Left ventricle myocardium superior (tissue), 1 donor: ENCODE measurements around the gene CHGA. TPM values are rescaled to one million over a fixed set of nuclear protein-coding genes. Genes with fewer than 3 reads are reported as not detected.

Experiments
- ATAC-seq: fragments of 200-7000 bp; cut with Tn5 transposase; one replicate; pipeline ENCODE4 v1.9.1; 2020; ENCODE audit warnings: mild to moderate bottlenecking, moderate library complexity
- DNase-seq: peaks from one replicate; pipeline ENCODE4 v3.0.0-alpha.2; 2020
- intact Hi-C: fragments of 100-400 bp; cut with micrococcal nuclease; formaldehyde crosslinking; loops from one replicate; pipeline ENCODE4 v1.11.0; 2022
- total RNA-seq: library from RNA; stranded (reverse); fragmentation: NEBNext Ultra II Directional; extraction: Animal tissue kit (Norgen Biotek cat#: 25700); gene quantifications from one replicate; pipeline ENCODE4 v1.2.1, GENCODE V29; 2021
- donor health status: DM: no; HTN: yes; CAD: no; lungs with severe emphysema.

Gene CHGA
- total RNA-seq, 1 donor from 2014 or later: not detected

DNA sequence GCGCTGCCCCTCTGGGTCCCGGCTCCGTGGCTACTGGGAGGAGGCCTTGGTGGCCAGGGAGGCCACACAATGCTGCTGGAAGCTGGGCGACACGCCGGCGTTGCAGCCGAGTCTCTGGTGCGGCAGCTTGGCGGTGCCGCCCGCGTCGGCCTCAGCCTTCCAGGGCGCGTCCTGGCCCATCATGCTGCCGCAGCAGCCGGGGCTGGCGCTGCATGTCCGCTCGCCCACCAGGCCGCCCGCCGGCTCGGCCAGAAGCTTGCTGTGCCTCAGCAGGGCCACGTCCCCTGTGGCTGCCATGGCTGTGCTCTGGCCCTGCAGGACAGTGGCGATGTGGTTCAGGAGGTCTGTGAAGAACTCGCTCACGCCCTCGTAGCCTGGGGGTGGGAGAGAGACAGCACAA is 18.6 kb downstream of the CHGA start:
- DNase-seq: no peak

DNA sequence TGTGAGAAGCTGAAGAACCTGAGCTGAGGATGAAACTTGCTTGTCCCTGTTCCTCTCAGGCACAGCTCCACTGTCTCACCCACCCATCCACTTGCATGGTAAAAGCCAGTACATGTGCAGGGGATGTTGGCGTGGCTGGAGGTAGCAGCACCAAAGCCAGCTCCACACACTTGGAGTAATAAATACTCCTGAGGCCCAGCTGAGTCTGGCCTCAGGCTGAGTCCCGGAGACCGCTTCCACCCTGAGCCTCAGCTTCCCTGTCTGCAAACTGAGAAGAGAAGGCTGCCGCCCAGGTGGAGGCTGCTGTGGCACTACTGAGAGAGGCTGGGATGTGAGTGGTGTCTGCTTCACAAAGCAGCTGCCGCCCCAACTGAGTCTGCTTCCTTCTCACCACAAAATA is 19.2 kb downstream of the CHGA start:
- ATAC-seq: no peak
- DNase-seq: no peak
- intact Hi-C loops: no loop called here

More for the DNA sequence above, 18.6 kb downstream of the CHGA start:
- ATAC-seq: no peak
- intact Hi-C loops: no loop called here

- DNase-seq: no peak
These were observed 19.6 kb downstream of the CHGA start for GRCh38 chr14:92942576-92942975.

GRCh38 chr14:92942976-92943710 is 20.2 kb downstream of the CHGA start:
- no peak for ATAC-seq
- intact Hi-C loops: no loop called here
- no peak for DNase-seq

More at GRCh38 chr14:92942576-92942975, 19.6 kb downstream of the CHGA start:
- intact Hi-C loops: no loop called here
- no peak for ATAC-seq

DNA sequence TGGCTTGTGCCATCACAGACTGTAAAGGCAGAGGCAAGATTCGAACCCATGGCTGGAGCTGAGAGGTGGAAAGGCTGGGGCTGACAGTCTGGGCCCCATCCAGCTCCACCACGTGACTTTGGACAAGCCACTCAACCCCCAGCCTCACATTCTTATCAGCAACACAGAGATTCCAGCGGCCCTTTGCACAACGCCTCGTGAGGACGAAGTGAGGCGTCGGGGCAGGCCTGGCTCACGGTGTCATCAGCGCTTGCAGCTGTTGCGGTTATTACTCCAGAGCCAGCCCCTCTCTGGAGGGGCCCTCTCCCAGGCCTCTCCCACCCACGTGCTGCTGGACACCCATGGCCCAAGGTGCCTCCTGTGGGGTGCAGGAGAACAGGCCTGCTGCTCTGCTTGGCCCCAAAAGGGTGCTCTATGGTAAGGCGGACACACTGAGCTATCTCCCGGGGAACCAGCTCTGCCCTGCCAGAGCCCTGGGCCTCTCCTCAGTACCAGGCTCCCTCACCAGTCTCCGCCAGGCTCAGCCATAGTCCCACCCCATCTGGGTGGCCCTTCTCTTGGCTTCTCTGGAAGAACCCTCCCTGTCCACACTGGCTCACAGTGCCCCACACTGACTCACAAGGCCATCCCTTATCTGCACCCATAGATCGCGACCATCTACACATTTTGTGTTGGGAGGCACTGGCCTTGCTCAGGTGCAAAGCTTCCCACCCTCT is 21.1 kb downstream of the CHGA start:
- DNase-seq (no peak), ATAC-seq (no peak)
- intact Hi-C loops: no loop called here

GRCh38 chr14:92944976-92945375 is 22.0 kb downstream of the CHGA start:
- intact Hi-C loops: no loop called here
- DNase-seq (no peak), ATAC-seq (no peak)

DNA sequence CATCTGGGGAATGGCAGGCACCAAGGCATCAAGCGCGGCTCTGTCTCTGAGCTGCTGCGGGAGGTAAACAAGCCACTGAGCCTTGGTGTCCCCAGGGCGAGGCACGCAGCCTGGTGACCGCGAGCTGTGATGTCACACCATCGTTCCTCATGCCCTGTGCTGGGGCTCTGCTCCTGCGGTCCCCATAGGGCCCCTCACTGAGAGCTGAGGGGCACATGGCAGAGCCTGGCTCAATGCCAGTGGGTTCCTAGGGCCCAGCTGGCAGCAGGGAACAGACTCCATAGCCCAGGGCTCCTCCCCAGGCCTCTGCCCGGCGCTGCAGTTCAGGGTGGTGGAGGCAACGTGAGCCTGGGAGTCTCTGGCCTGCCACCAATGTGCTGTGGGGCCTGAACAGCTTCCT is 22.6 kb downstream of the CHGA start:
- ATAC-seq (no peak), DNase-seq (no peak)
- intact Hi-C loops: no loop called here

DNA sequence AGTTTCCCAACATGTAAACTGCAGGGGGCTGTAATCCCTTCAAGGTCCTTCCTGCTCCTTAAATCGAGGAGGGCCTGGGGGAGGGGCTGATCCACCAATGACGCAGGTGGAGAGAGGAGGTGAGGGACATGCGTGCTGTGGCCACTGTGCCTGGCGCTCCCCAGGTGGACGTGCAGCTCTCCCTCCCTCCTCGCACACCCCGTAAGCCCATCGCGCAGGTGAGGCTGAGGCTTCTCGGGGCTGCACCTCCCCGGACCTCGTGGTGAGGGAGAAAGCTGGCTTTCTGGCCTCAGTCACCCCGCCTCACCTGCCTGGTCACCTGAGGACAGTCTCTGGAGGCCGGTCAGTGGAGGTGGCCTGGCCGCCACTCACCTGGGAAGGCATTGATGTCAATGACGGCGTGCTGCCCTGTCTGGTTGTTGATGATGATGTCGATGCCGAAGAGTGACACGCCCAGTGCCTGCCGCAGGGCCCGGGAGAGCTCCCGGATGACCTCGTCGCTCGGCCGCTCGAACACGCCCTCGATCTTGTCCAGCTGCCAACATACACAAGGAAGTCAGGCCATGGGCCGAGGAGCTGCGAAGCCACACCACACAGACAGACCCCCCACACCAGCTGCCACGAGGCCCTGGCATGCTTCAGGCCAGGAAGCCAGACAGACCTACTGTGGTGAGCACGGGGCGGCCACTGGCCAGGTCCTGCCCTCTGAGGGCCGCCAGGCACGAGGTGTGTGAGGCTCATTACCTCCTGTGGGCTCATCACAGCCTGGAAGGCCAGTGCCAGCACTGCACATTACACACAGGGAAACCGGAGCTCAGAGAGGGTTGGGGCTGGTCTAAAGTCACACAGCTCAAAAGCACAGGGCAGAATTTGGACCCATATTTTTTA is 23.3 kb downstream of the CHGA start:
- DNase-seq: peak; percentile 69
- ATAC-seq: peak; percentile 26
- intact Hi-C loops: no loop called here

GRCh38 chr14:92946847-92947545 is 24.0 kb downstream of the CHGA start:
- intact Hi-C loops: no loop called here
- DNase-seq (no peak), ATAC-seq (no peak)

GRCh38 chr14:92948647-92949046 is 25.7 kb downstream of the CHGA start:
- DNase-seq (no peak), ATAC-seq (no peak)
- intact Hi-C loops: no loop called here

DNA sequence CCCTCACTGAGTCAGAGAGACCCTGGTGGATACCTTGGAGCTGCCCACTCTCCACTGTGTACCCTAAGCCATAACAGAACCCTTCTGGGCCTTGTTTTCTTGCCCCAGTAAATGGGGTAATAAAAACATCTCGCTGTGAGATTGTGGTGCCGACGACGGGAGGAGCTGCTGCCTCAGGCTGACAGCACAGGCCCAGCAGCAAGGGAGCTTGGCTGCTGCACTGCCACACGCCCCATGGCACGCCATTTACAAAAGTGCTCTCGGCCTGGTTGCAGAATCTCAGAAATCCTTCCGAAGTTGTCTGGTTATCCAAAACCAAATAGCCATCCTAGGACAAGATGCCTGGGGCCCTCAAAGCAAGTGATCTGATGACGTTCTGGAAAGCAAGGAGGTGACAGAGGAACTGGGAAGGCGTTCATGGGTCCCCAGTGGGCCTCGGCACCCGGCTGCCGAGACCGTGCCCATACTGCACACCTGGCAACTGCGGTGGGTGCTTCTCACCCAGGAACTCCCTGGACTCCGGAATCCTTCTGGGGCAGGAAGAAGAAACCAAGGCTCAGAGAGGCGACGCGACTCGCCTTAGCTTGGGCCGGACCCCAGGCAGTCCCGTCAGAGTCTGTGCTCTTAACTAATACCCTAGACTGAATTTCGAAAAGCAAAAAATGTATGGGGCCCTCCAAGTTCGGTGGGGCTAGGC is 26.7 kb downstream of the CHGA start:
- no peak for DNase-seq
- intact Hi-C loops: no loop called here

DNA sequence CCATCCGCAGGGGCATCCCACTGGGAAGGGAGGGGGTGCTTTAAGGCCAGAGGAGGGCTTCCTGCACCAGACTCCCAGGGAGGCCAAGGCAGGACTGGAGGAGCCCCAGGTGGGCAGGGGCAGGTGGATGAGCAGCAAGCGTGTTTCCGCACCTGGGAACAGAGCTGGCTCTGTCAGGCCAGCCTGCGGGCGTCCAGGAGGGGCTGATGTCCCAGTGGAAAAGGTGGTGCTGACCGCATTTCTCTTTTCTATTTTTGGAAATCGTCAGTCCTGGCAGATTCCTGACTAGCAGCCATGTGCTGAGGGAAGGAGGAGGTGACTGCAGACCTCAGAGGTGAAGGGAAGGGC is 27.2 kb downstream of the CHGA start:
- DNase-seq (peak; percentile 64), ATAC-seq (peak; percentile 58)
- intact Hi-C loops: no loop called here

More for the DNA sequence above, 26.7 kb downstream of the CHGA start:
- no peak for ATAC-seq

GRCh38 chr14:92950773-92951172 is 27.8 kb downstream of the CHGA start:
- DNase-seq (no peak), ATAC-seq (no peak)
- intact Hi-C loops: no loop called here

DNA sequence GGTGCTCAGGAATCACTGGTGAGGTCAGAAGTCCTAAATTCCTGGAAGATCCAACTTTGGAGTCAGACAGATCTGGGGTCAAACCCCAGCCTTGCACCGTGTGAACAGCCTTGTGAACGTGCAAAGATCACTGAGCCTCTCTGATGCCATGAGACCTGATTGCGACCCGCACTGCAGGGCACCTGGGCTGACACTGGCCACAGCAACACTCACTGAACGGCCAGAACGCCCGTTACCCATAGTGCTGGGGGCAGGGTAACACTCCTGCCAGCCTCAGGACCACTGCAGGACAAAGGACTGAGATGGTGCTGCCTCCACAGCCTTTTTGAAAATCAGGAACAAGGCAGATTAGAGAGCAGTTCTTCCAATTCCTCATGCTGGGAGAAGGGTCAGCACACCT is 28.3 kb downstream of the CHGA start:
- intact Hi-C loops: no loop called here
- DNase-seq: no peak
- no peak for ATAC-seq

GRCh38 chr14:92951912-92952471 is 29.0 kb downstream of the CHGA start:
- ATAC-seq: peak; percentile 78
- intact Hi-C loops: loop anchor here (2.0 kb wide), 1 partner anchor 187 kb away; no protein-coding TSS in a partner anchor
- peak; percentile 91 for DNase-seq

DNA sequence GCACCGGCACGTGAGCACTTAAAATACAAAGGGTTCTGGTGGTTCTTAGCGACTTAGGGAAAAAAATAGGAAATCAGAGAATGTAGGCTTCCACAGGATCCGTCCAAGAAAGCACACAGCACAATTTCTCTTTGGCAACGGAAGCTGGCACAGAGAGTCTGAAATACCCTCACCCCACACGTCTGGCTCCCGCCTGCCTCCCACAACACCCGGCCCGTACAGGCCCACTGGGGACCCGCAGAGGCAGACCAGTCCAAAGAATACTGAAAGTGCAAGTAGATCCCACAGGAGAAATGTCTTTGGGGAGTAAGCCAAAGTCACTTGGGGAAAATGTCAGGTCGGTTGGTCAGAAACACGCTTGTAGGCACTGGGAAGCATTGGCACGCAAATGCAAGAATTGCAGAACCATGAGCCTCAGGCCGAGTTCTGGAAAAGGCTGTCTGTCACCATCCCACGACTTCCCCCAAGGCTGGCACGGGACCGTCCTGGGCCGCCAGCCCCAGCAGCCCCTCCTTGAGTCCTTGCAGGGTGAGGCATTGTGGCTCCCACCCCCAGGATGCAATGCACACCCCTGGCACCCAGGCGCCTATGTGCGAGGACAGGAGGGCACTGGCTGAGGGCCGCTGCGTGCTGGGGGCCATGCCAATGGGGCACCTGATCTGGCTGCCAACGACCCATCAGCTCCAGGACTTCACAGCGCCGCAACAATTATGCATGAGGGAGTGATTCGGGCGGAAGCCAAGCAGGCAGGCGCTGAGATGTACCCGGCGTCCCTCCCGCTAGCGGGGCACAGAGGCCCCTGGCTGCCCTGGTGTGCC is 29.7 kb downstream of the CHGA start:
- intact Hi-C loops: loop anchor here (2.0 kb wide), 1 partner anchor 186 kb away; no protein-coding TSS in a partner anchor
- ATAC-seq (peak; percentile 64), DNase-seq (peak; percentile 87)

- no peak for DNase-seq
- intact Hi-C loops: loop anchor here (2.0 kb wide), 1 partner anchor 185 kb away; no protein-coding TSS in a partner anchor
These were observed 30.6 kb downstream of the CHGA start for GRCh38 chr14:92953526-92953925.

More at GRCh38 chr14:92953526-92953925, 30.6 kb downstream of the CHGA start:
- ATAC-seq: no peak
